Body of pancreas (tissue), 4 donors: ENCODE measurements around the gene MAP3K12. TPM values are rescaled to one million over a fixed set of nuclear protein-coding genes. Genes with fewer than 3 reads are reported as not detected.
A peak's percentile ranks its signal among the peaks of the same experiment; 100 is the strongest.

ENCODE experiments used
- ATAC-seq: fragments of 150-250 bp; one replicate; pipeline ENCODE4 v1.9.1; 2016
- DNase-seq, 4 donors: peaks; one replicate each; pipeline ENCODE4 v3.0.0-alpha.2; 2019
- H3K27ac ChIP-seq, 4 donors: fragments of 200-600 bp; sonication (generic); 1 replicate in 3 of 4; 2 replicates in 1 of 4; pipeline versions ENCODE4 v1.5.1 to v1.6.1; 2016 to 2019; ENCODE audit warnings: mild to moderate bottlenecking in 1 of 4, mixed read lengths in 1 of 4, moderate library complexity in 1 of 4
- H3K27me3 ChIP-seq, 2 donors: fragments of 200-600 bp; sonication (generic); one replicate each; pipeline ENCODE4 v1.6.0; 2016; ENCODE audit warnings: mild to moderate bottlenecking in 1 of 2
- H3K36me3 ChIP-seq, 2 donors: fragments of 200-600 bp; sonication (generic); replicated peaks in 1 of 2; 2 replicates each; pipeline ENCODE4 v1.5.1; 2016; ENCODE audit warnings: low read depth in 2 of 2; ENCODE audit not compliant: insufficient read depth in 1 of 2
- H3K4me1 ChIP-seq: fragments of 200-600 bp; sonication (generic); one replicate; pipeline ENCODE4 v1.6.0; 2016
- H3K4me3 ChIP-seq, 2 donors: fragments of 200-600 bp; sonication (generic); 1 replicate in 1 of 2; 2 replicates in 1 of 2; pipeline ENCODE4 v1.5.1; 2016 to 2019
- H3K9me3 ChIP-seq, 3 donors: fragments of 200-600 bp; sonication (generic); 1 replicate in 2 of 3; 2 replicates in 1 of 3; pipeline ENCODE4 v1.5.1; 2016
- CTCF ChIP-seq, 7 experiments: fragments of 450-650 bp in 4 of 7; fragments of 200-600 bp in 3 of 7; sonication (generic) in 3 of 7; IDR thresholded peaks; one replicate each; pipeline ENCODE4 v1.5.1; 2016 to 2019; ENCODE audit warnings: antibody characterized with exemption in 7 of 7
- POLR2A ChIP-seq, 3 donors: fragments of 450-650 bp; IDR thresholded peaks; one replicate each; pipeline ENCODE4 v1.6.1; 2016; ENCODE audit warnings: antibody characterized with exemption in 3 of 3, mild to moderate bottlenecking in 2 of 3
- WGBS, 2 donors: methylation state at CpG; one replicate each; pipeline ENCODE4 v1.1.5; 2017; 5-methylcytosine and 5-hydroxymethylcytosine counted together
- intact Hi-C: fragments of 100-400 bp; cut with DNase I; formaldehyde crosslinking; loops from one replicate; pipeline ENCODE4 v1.15.1; 2023
- total RNA-seq, 2 donors: library from RNA; depleted of rRNA; stranded (reverse); fragments of >200 nt; gene quantifications; one replicate each; pipeline ENCODE4 v1.1.0, GENCODE V29; 2016

Gene MAP3K12
- total RNA-seq, 2 donors from 2014 or later: 10.9 to 34.6 TPM

DNA sequence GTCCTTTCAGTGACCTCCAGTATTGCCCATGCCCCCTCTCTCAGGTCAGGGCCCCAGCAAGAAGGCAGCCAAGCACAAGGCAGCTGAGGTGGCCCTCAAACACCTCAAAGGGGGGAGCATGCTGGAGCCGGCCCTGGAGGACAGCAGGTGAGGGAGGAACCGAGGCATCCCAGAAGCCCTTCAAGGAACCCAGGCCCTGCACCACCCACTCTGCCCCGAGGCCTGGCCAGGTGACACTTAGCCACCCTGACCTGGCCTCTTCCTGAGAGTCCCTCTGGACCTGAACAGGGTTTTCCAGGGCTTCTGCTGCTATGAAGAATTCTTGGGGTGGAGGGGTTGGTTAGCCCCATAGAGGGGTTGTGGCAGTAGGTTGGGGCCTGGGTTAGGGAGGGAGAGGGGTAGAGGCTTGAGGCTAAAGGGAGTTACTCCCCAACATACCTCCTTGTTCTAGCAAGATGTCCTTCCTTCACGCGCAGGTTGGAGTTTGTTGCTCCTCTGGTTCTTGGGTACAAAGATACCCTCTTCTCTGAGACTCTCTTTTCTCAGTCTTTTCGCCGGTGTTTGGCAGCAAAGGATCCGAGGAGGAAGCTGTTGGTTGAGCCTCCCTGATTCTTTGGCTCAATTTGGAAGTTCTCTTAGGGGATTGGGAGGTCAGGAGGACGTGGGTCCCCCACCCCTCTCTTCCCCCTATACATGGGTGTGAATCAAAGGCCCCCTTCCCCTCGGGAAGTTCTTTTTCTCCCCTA is 3.9 kb upstream of the MAP3K12 start:
- no peak for TF ChIP-seq CTCF (IDR thresholded peaks at IDR 0.05)
- TF ChIP-seq POLR2A (IDR thresholded peaks at IDR 0.05): no peak
- WGBS, 2 donors: 69 to 75% methylated on average over 7 to 10 of the region's 10 CpGs
- peak overlapping the region in 3 of 4 donors; percentile 93 to 99 (median 98) for H3K27ac ChIP-seq
- DNase-seq: no peak
- H3K4me1 ChIP-seq: peaks cover 38% of the 10 kb centered on the region
- H3K4me3 ChIP-seq: no peak overlapping the region
- peaks cover 0 to 4% of the 10 kb centered on the region in 2 donors for H3K36me3 ChIP-seq
- intact Hi-C loops: loop anchor here (10.0 kb wide), 1 partner anchor 148 kb away; no protein-coding TSS in a partner anchor
- H3K9me3 ChIP-seq: no peaks in the 10 kb centered on the region
- H3K27me3 ChIP-seq: no peaks in the 10 kb centered on the region
- no peak for ATAC-seq

DNA sequence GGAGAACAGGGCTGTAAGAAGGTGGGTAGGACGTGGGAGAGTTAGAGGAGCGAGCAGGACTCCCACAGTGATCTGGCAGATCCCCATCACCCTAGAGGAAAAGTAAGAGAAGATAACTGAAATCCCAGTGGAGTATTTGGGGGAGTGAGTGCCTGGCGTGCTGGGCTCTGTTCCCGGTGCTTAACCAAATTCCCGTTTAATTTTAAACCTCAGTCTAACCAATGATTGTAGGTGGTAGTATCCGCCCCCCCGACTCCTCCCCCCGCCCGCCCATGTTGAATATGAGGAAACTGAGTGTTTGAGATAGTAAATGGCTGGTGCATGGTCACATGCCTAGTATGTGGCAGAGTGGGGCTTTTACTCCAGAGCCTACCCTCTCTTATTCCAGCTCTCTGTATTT is 3.1 kb upstream of the MAP3K12 start:
- Histone ChIP-seq H3K36me3 (peaks cover 0 to 4% of the 10 kb centered on the region in 2 donors), H3K4me1 (peaks cover 38% of the 10 kb centered on the region), H3K27ac (peak overlapping the region in 3 of 4 donors; percentile 93 to 99 (median 98)), H3K27me3 (no peaks in the 10 kb centered on the region), H3K9me3 (no peaks in the 10 kb centered on the region), H3K4me3 (no peak overlapping the region)
- 51 to 58% methylated on average over 9 of the region's 9 CpGs for WGBS, 2 donors
- ATAC-seq (no peak), DNase-seq (no peak)
- intact Hi-C loops: loop anchor here (10.0 kb wide), 1 partner anchor 148 kb away; no protein-coding TSS in a partner anchor
- TF ChIP-seq POLR2A (IDR thresholded peaks at IDR 0.05) (no peak), CTCF (IDR thresholded peaks at IDR 0.05) (no peak)

- no peak for ATAC-seq
- Histone ChIP-seq H3K4me3 (peak overlapping the region; percentile 53 to 60), H3K4me1 (peaks cover 38% of the 10 kb centered on the region), H3K36me3 (no peaks in the 10 kb centered on the region), H3K9me3 (no peaks in the 10 kb centered on the region), H3K27me3 (no peaks in the 10 kb centered on the region), H3K27ac (peak overlapping the region; percentile 93 to 99 (median 96))
- TF ChIP-seq POLR2A (IDR thresholded peaks at IDR 0.05) (no peak), CTCF (IDR thresholded peaks at IDR 0.05) (no peak)
- intact Hi-C loops: loop anchor here (10.0 kb wide), 1 partner anchor 147 kb away; no protein-coding TSS in a partner anchor
- 51 to 64% methylated on average over 5 to 10 of the region's 10 CpGs for WGBS, 2 donors
- no peak for DNase-seq
Measured at GRCh38 chr12:53501615-53502181, 2.4 kb upstream of the MAP3K12 start.

DNA sequence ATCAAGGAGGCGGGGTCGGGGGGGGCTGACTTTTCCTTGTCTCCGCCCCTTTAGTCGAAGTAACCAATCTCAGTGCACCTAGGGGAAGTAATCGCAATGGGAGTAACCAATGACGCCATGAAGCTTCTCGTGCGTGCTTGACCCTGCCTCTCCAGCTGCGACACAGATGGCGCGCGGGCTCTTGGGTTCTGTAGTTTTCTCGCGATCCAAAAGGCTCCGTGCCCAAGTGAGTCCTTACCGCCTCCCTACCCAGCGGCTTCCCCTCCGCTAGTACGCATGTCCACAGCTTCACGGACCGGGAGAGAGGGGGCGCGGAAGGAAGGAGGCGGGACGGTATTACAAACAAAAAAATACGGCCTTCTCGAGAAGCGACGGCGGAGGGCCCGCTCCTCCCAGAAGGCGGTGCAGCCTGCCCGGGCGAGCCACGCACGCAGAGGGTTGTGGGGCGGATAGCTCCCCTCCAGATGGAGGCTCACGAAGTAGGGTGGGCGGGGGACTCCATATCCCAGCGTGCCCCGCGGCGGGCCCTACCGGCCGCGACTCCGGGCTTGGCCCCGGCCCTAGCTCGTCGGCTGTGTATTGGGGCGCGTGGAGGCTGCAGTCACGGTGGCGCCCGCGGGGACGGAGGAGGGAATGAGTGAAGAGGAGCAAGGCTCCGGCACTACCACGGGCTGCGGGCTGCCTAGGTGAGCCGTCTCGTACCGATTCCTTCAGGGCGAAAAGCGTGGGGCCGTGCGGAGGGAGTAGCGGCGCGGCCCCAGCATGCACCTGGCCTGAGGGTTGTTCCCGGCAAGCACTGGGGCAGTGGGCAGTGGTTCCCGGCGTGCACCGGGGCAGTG is 1.7 kb upstream of the MAP3K12 start, which contains the start of gene TARBP2:
TARBP2 (plus strand) TSS at position 508 of the 839 bp plus-strand sequence; CDS start at position 634, 126 bp downstream.
- Histone ChIP-seq H3K4me3 (peak within 1 kb of the TSS; percentile 53 to 60), H3K4me1 (peaks cover 43% of the 10 kb centered on the region), H3K27ac (peak within 1 kb of the TSS; percentile 93 to 99 (median 96)), H3K27me3 (no peaks in the 10 kb centered on the region), H3K36me3 (no peaks in the 10 kb centered on the region), H3K9me3 (no peaks in the 10 kb centered on the region)
- ATAC-seq (peak; percentile 91), DNase-seq (peak; percentile 98 to 99 (median 98))
- intact Hi-C loops: loop anchor here (10.0 kb wide), 1 partner anchor 146 kb away; no protein-coding TSS in a partner anchor
- TF ChIP-seq CTCF (IDR thresholded peaks at IDR 0.05) (peak in 4 of 7 experiments; percentile 9 to 26 (median 13)), POLR2A (IDR thresholded peaks at IDR 0.05) (peak; percentile 43 to 61 (median 56))
- WGBS, 2 donors: 0 to 1% methylated on average over 37 to 74 of the region's 74 CpGs
